Endodermal cell (in vitro differentiated cells): ENCODE data around the gene OR4M1. TPM values are rescaled to one million over a fixed set of nuclear protein-coding genes. Genes with fewer than 3 reads are reported as not detected.
"Not testable (repeated sequence)": the region's sequence is repeated elsewhere in the genome, so short reads cannot be mapped to it uniquely, and the experiment has no call there.

Experiments used
- DNase-seq: peaks from one replicate; pipeline ENCODE4 v3.0.0-alpha.2; 2017
- H3K27ac ChIP-seq: 2 replicates; pipeline ENCODE4 v1.5.1; 2013; ENCODE audit warnings: mild to moderate bottlenecking, low read depth, low read length, moderate library complexity
- H3K27me3 ChIP-seq: 2 replicates; pipeline ENCODE4 v1.6.1; 2013; ENCODE audit warnings: mild to moderate bottlenecking, low read length, moderate library complexity; ENCODE audit not compliant: insufficient read depth, control insufficient read depth, poor library complexity, severe bottlenecking
- H3K36me3 ChIP-seq: 2 replicates; pipeline ENCODE4 v1.7.0; 2013; ENCODE audit warnings: mild to moderate bottlenecking, low read length, moderate library complexity; ENCODE audit not compliant: control insufficient read depth, insufficient read depth
- H3K4me1 ChIP-seq: one replicate; pipeline ENCODE4 v1.7.0; 2013; ENCODE audit warnings: low read length; ENCODE audit not compliant: control insufficient read depth, insufficient read depth
- H3K4me3 ChIP-seq: 2 replicates; pipeline ENCODE4 v1.5.1; 2013; ENCODE audit warnings: mild to moderate bottlenecking, low read length, moderate library complexity
- H3K9ac ChIP-seq: 2 replicates; pipeline ENCODE4 v1.6.1; 2013; ENCODE audit warnings: mild to moderate bottlenecking, low read length, moderate library complexity; ENCODE audit not compliant: poor library complexity, severe bottlenecking; ENCODE audit errors: extremely low read depth
- H3K9me3 ChIP-seq: 2 replicates; pipeline ENCODE4 v1.6.1; 2013; ENCODE audit warnings: mild to moderate bottlenecking, low read length, moderate library complexity; ENCODE audit not compliant: control insufficient read depth
- H3K27ac Mint-ChIP-seq: 2 replicates; pipeline ENCODE4 v1.8.0; 2020; ENCODE audit warnings: mixed read lengths
- H3K27me3 Mint-ChIP-seq: 2 replicates; pipeline ENCODE4 v1.8.0; 2021; ENCODE audit warnings: mild to moderate bottlenecking, mixed read lengths; ENCODE audit not compliant: insufficient read depth
- H3K36me3 Mint-ChIP-seq: 2 replicates; pipeline ENCODE4 v1.8.0; 2020; ENCODE audit warnings: low read depth, mixed read lengths
- H3K4me1 Mint-ChIP-seq: 2 replicates; pipeline ENCODE4 v1.8.0; 2020; ENCODE audit warnings: mixed read lengths
- H3K4me3 Mint-ChIP-seq: 2 replicates; pipeline ENCODE4 v1.8.0; 2020; ENCODE audit warnings: mild to moderate bottlenecking, moderate library complexity, mixed read lengths
- H3K9me3 Mint-ChIP-seq: 2 replicates; pipeline ENCODE4 v1.8.0; 2020; ENCODE audit warnings: mild to moderate bottlenecking, mixed read lengths
- WGBS, 2 experiments: methylation state at CpG; one replicate each; pipeline versions ENCODE4 v1.1.5 to v1.1.7; 2013; ENCODE audit warnings: missing lambda C conversion rate in 2 of 2, mixed read lengths in 1 of 2; ENCODE audit not compliant: insufficient coverage in 1 of 2, insufficient read length in 1 of 2; 5-methylcytosine and 5-hydroxymethylcytosine counted together
- total RNA-seq, 2 donors: library from RNA; stranded (reverse); fragmentation: NEBNext Ultra II Directional in 1 of 2; extraction: Animal tissue kit (Norgen Biotek cat#: 25700) in 1 of 2; gene quantifications; 2 replicates in 1 of 2; 3 replicates in 1 of 2; pipeline ENCODE4 v1.2.1, GENCODE V29; 2021
- TF ChIP-seq, protein P1 (sequence below): fragments of 200-600 bp; sonication (generic); conservative IDR thresholded peaks from 2 replicates; pipeline ENCODE4 v1.5.0; 2021; ENCODE audit warnings: antibody characterized with exemption, mild to moderate bottlenecking

Gene OR4M1
- total RNA-seq, 2 donors from 2014 or later: not detected

DNA sequence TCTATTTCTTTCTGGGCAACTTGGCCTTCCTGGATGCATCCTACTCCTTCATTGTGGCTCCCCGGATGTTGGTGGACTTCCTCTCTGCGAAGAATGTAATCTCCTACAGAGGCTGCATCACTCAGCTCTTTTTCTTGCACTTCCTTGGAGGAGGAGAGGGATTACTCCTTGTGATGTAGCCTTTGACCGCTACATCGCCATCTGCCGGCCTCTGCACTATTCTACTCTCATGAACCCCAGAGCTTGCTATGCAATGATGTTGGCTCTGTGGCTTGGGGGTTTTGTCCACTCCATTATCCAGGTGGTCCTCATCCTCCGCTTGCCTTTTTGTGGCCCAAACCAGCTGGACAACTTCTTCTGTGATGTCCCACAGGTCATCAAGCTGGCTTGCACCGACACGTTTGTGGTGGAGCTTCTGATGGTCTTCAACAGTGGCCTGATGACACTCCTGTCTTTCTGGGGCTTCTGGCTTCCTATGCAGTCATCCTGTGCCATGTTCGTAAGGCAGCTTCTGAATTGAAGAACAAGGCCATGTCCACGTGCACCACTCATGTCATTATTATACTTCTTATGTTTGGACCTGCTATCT is 23.3 kb downstream of the OR4M1 start:
- WGBS, 2 experiments: 74 to 83% methylated on average over 6 to 10 of the region's 10 CpGs

DNA sequence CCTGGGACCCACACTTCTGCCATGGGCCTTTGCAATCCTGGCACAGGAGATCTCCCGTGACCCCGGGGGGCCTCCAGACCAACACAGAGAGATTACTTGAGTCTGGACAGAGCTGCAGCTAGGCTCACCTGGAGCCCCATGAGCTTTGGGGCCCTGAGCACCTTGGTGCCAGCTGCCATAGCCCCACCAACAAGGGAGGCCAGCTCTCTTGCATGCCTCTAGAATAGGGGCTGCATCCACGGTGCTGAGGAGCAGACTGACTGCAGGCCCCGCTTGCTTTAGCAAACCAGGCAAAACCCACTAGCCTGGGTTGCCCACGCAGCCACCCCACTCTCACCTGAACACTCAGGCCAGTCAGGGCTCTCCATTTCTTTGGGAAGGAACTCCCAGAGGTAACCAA is 26.6 kb downstream of the OR4M1 start:
- H3K36me3 Mint-ChIP-seq: peaks cover 3% of the 10 kb centered on the region
- H3K4me1 Mint-ChIP-seq: no peaks in the 10 kb centered on the region
- Histone ChIP-seq H3K4me3 (no peak overlapping the region), H3K27me3 (no peaks in the 10 kb centered on the region), H3K27ac (no peak overlapping the region), H3K9ac (no peak overlapping the region), H3K9me3 (peaks cover 77% of the 10 kb centered on the region), H3K4me1 (no peaks in the 10 kb centered on the region), H3K36me3 (no peaks in the 10 kb centered on the region)
- no peak overlapping the region for H3K4me3 Mint-ChIP-seq
- TF ChIP-seq, protein P1, sequence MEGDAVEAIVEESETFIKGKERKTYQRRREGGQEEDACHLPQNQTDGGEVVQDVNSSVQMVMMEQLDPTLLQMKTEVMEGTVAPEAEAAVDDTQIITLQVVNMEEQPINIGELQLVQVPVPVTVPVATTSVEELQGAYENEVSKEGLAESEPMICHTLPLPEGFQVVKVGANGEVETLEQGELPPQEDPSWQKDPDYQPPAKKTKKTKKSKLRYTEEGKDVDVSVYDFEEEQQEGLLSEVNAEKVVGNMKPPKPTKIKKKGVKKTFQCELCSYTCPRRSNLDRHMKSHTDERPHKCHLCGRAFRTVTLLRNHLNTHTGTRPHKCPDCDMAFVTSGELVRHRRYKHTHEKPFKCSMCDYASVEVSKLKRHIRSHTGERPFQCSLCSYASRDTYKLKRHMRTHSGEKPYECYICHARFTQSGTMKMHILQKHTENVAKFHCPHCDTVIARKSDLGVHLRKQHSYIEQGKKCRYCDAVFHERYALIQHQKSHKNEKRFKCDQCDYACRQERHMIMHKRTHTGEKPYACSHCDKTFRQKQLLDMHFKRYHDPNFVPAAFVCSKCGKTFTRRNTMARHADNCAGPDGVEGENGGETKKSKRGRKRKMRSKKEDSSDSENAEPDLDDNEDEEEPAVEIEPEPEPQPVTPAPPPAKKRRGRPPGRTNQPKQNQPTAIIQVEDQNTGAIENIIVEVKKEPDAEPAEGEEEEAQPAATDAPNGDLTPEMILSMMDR: no peak
- no peak for DNase-seq
- H3K27ac Mint-ChIP-seq: no peak overlapping the region
- H3K9me3 Mint-ChIP-seq: peaks cover 14% of the 10 kb centered on the region
- WGBS, 2 experiments: 71 to 85% methylated on average over 5 of the region's 5 CpGs
- H3K27me3 Mint-ChIP-seq: no peaks in the 10 kb centered on the region

More for the DNA sequence above, 23.3 kb downstream of the OR4M1 start:
- H3K4me3 ChIP-seq, H3K9ac ChIP-seq, H3K27me3 ChIP-seq, H3K27me3 Mint-ChIP-seq, H3K4me1 ChIP-seq, H3K27ac ChIP-seq, DNase-seq, H3K36me3 ChIP-seq, H3K4me3 Mint-ChIP-seq, H3K36me3 Mint-ChIP-seq, H3K4me1 Mint-ChIP-seq, H3K27ac Mint-ChIP-seq: not testable (repeated sequence)
- H3K9me3 Mint-ChIP-seq: peaks cover 19% of the 10 kb centered on the region
- H3K9me3 ChIP-seq: peaks cover 78% of the 10 kb centered on the region

DNA sequence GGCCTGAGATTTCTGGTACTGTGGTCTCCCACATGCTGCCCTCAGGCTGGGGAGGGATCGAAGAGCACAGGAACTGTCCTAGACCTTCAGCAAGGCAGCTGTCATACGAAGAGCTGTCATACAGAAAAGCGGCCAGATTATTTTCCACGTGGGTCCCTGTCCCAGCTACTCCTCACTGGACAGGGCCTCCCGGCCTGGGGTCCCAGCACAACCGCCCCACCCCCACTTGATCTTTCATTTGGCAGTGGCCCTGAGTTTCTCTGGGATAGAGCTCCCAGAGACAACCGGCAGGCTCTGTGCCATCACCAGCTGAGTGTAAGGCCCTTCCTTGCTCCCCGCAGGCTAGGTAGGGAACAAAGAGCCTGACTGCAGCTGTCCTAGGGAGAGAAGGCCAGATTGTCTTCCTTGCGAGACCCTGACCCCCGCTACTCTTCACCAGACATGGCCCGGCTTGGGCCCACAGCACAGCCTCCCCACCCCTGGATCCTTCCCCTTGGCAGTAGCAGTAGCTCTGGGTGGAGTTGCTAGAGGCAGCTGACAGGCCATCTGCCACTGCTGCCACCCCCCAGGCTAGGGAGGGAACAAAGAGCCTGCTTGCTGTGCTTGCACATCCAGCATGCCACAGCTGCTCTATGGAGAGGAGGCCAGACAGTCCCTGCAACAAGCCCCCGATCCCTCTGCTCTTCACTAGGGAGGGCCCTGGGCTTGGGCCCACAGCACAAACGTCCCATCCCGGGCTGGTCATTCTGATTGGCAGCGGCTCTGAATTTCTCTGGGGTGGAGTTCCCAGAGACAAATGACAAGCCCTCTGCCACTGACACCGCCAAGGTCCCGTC is 27.2 kb downstream of the OR4M1 start:
- TF ChIP-seq, protein P1: no peak
- Histone ChIP-seq H3K4me1 (no peaks in the 10 kb centered on the region), H3K27me3 (no peaks in the 10 kb centered on the region), H3K9ac (no peak overlapping the region), H3K4me3 (no peak overlapping the region), H3K27ac (no peak overlapping the region), H3K9me3 (peaks cover 79% of the 10 kb centered on the region), H3K36me3 (no peaks in the 10 kb centered on the region)
- WGBS, 2 experiments: 80 to 81% methylated on average over 10 to 17 of the region's 17 CpGs
- Mint-ChIP-seq H3K9me3 (peaks cover 14% of the 10 kb centered on the region), H3K36me3 (peaks cover 3% of the 10 kb centered on the region), H3K4me3 (no peak overlapping the region), H3K27ac (no peak overlapping the region), H3K27me3 (no peaks in the 10 kb centered on the region), H3K4me1 (no peaks in the 10 kb centered on the region)
- DNase-seq: no peak
